PC-9 (cell line): ENCODE results near the gene PRKCA.

ENCODE experiments used
- CTCF ChIP-seq: fragments of 200-600 bp; sonication (generic); conservative IDR thresholded peaks from 2 replicates; pipeline ENCODE4 v1.6.1; 2017; ENCODE audit warnings: mixed run types, antibody characterized with exemption, mild to moderate bottlenecking, moderate library complexity
- EZH2 ChIP-seq: fragments of 200-600 bp; sonication (generic); IDR thresholded peaks from 2 replicates; pipeline ENCODE4 v1.8.0; 2017; ENCODE audit warnings: antibody characterized with exemption, low read depth

DNA sequence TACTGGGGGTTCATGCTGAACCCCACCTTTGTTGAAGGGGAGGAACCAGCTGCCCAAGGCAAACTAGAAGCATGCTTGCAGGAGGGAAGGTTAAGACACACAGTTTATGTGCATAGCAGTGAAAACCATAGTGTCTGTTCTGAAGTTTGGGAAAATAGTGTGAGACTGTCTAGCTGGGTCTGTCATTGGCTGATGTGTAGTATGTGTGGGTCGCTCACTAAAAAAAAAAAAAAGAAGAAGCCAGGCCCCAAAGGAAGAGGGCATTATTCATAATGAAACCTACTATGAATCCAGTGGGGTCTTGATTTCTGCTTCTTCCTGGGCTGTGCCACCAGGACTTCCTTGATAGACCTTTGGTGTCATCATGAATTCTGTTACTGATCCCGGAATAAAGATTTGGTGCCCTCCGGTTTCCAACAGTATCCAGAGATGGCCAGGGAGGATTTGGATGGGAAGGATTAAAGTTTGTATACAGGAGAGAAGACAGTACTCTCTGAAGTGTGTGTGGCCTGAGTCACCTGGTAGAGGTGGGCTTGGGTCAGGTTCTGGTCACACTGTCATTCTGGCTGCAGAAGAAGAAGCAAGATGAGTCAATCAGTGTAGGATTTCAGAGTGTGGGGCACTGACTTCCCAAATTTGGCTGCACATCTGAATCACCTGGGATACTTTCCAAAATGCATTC lies 220.3 kb downstream of the PRKCA start:
- TF ChIP-seq CTCF (no peak), EZH2 (no peak)
